H9 (cell line): ENCODE results near the gene MEGF9. TPM values are rescaled to one million over a fixed set of nuclear protein-coding genes. Genes with fewer than 3 reads are reported as not detected.

Source experiments
- DNase-seq: peaks from one replicate; pipeline ENCODE4 v3.0.0-alpha.2; 2017
- H2AFZ ChIP-seq: one replicate; pipeline ENCODE4 v1.6.1; 2013; ENCODE audit warnings: mild to moderate bottlenecking, low read length, control low read depth, moderate library complexity
- H2AK5ac ChIP-seq: 2 replicates; pipeline ENCODE4 v1.6.1; 2013; ENCODE audit warnings: low read length, control low read depth, mixed read lengths; ENCODE audit not compliant: insufficient read length
- H2BK120ac ChIP-seq: one replicate; pipeline ENCODE4 v1.6.1; 2013; ENCODE audit warnings: low read depth, mild to moderate bottlenecking, low read length, control low read depth, inconsistent platforms; ENCODE audit not compliant: poor library complexity, severe bottlenecking
- H2BK12ac ChIP-seq: 2 replicates; pipeline ENCODE4 v1.6.1; 2013; ENCODE audit warnings: low read length, control low read depth, mixed read lengths, low read depth; ENCODE audit not compliant: insufficient read length
- H2BK15ac ChIP-seq: 2 replicates; pipeline ENCODE4 v1.6.1; 2013; ENCODE audit warnings: low read depth, low read length, control low read depth
- H2BK20ac ChIP-seq: one replicate; pipeline ENCODE4 v1.6.1; 2013; ENCODE audit warnings: low read depth, mild to moderate bottlenecking, low read length, control low read depth, inconsistent platforms; ENCODE audit not compliant: poor library complexity, severe bottlenecking
- H2BK5ac ChIP-seq: 2 replicates; pipeline ENCODE4 v1.6.1; 2013; ENCODE audit warnings: low read length, control low read depth, mixed read lengths; ENCODE audit not compliant: insufficient read length
- H3K14ac ChIP-seq: 2 replicates; pipeline ENCODE4 v1.6.1; 2013; ENCODE audit warnings: low read length, control low read depth; ENCODE audit not compliant: insufficient read depth
- H3K18ac ChIP-seq: 2 replicates; pipeline ENCODE4 v1.6.1; 2013; ENCODE audit warnings: low read depth, mild to moderate bottlenecking, mixed read lengths, low read length, control low read depth; ENCODE audit not compliant: insufficient read length
- H3K23ac ChIP-seq: 2 replicates; pipeline ENCODE4 v1.6.1; 2013; ENCODE audit warnings: low read length, control low read depth, mixed read lengths, low read depth; ENCODE audit not compliant: insufficient read length
- H3K23me2 ChIP-seq: 2 replicates; pipeline ENCODE4 v1.6.1; 2013; ENCODE audit warnings: low read depth, mild to moderate bottlenecking, mixed read lengths, low read length, control low read depth; ENCODE audit not compliant: insufficient read length, poor library complexity, severe bottlenecking
- H3K27ac ChIP-seq: 2 replicates; pipeline ENCODE4 v1.5.1; 2013; ENCODE audit warnings: low read length, control low read depth, mixed read lengths, low read depth; ENCODE audit not compliant: insufficient read length
- H3K27me3 ChIP-seq: 2 replicates; pipeline ENCODE4 v1.6.1; 2013; ENCODE audit warnings: low read length, control low read depth, inconsistent platforms; ENCODE audit not compliant: insufficient read depth
- H3K4ac ChIP-seq: 2 replicates; pipeline ENCODE4 v1.6.1; 2013; ENCODE audit warnings: low read depth, mild to moderate bottlenecking, control low read depth, inconsistent platforms, low read length, moderate library complexity
- H3K4me1 ChIP-seq: 2 replicates; pipeline ENCODE4 v1.6.1; 2013; ENCODE audit warnings: low read length, control low read depth, inconsistent platforms; ENCODE audit not compliant: insufficient read depth
- H3K4me2 ChIP-seq: 2 replicates; pipeline ENCODE4 v1.6.1; 2013; ENCODE audit warnings: low read length, control low read depth, mixed read lengths; ENCODE audit not compliant: insufficient read length, insufficient read depth
- H3K56ac ChIP-seq: 2 replicates; pipeline ENCODE4 v1.6.1; 2013; ENCODE audit warnings: low read depth, mild to moderate bottlenecking, mixed read lengths, low read length, control low read depth; ENCODE audit not compliant: insufficient read length
- H3K79me1 ChIP-seq: 2 replicates; pipeline ENCODE4 v1.6.1; 2013; ENCODE audit warnings: low read depth, mild to moderate bottlenecking, moderate library complexity, low read length, control low read depth, inconsistent platforms; ENCODE audit not compliant: insufficient read depth, poor library complexity, severe bottlenecking
- H3K79me2 ChIP-seq: 2 replicates; pipeline ENCODE4 v1.6.1; 2013; ENCODE audit warnings: low read length, control low read depth, inconsistent platforms; ENCODE audit not compliant: insufficient read depth
- H3K9ac ChIP-seq: 2 replicates; pipeline ENCODE4 v1.6.1; 2013; ENCODE audit warnings: low read length, control low read depth, mixed read lengths; ENCODE audit not compliant: insufficient read length; ENCODE audit errors: extremely low read depth
- H3K9me3 ChIP-seq: one replicate; pipeline ENCODE4 v1.6.1; 2013; ENCODE audit warnings: low read depth, low read length, inconsistent platforms; ENCODE audit not compliant: control insufficient read depth
- H3T11ph ChIP-seq: one replicate; pipeline ENCODE4 v1.6.1; 2013; ENCODE audit warnings: mild to moderate bottlenecking, low read length, control low read depth, inconsistent platforms
- H4K20me1 ChIP-seq: one replicate; pipeline ENCODE4 v1.6.1; 2013; ENCODE audit not compliant: control insufficient read depth, insufficient read length, insufficient read depth
- H4K5ac ChIP-seq: 2 replicates; pipeline ENCODE4 v1.6.1; 2013; ENCODE audit warnings: low read depth, mild to moderate bottlenecking, mixed read lengths, low read length, control low read depth; ENCODE audit not compliant: insufficient read length
- H4K8ac ChIP-seq: replicated peaks from 2 replicates; pipeline ENCODE4 v1.6.1; 2013; ENCODE audit warnings: low read length, control low read depth, mixed read lengths, low read depth; ENCODE audit not compliant: insufficient read length
- H4K91ac ChIP-seq: 2 replicates; pipeline ENCODE4 v1.6.1; 2013; ENCODE audit warnings: low read depth, mild to moderate bottlenecking, moderate library complexity, mixed read lengths, low read length, control low read depth; ENCODE audit not compliant: insufficient read length
- H3K27ac Mint-ChIP-seq, 3 experiments: 2 replicates in 2 of 3; 3 replicates in 1 of 3; pipeline ENCODE4 v1.8.0; 2020 to 2021; ENCODE audit warnings: mixed read lengths in 3 of 3, mild to moderate bottlenecking in 1 of 3, moderate library complexity in 1 of 3
- H3K27me3 Mint-ChIP-seq: 2 replicates; pipeline ENCODE4 v1.8.0; 2021; ENCODE audit warnings: low read depth, mild to moderate bottlenecking, moderate library complexity, mixed read lengths
- H3K36me3 Mint-ChIP-seq, 3 experiments: 2 replicates in 2 of 3; 3 replicates in 1 of 3; pipeline ENCODE4 v1.8.0; 2020 to 2021; ENCODE audit warnings: low read depth in 3 of 3, mixed read lengths in 3 of 3; ENCODE audit not compliant: insufficient read depth in 1 of 3
- H3K4me1 Mint-ChIP-seq, 2 experiments: 2 replicates each; pipeline ENCODE4 v1.8.0; 2020; ENCODE audit warnings: mixed read lengths in 2 of 2
- H3K4me3 Mint-ChIP-seq, 2 experiments: 2 replicates in 1 of 2; 3 replicates in 1 of 2; pipeline ENCODE4 v1.8.0; 2020 to 2021; ENCODE audit warnings: mild to moderate bottlenecking in 2 of 2, mixed read lengths in 2 of 2, moderate library complexity in 1 of 2
- H3K9me3 Mint-ChIP-seq, 2 experiments: 2 replicates in 1 of 2; 3 replicates in 1 of 2; pipeline ENCODE4 v1.8.0; 2020; ENCODE audit warnings: mild to moderate bottlenecking in 2 of 2, mixed read lengths in 2 of 2, moderate library complexity in 1 of 2
- CTCF ChIP-seq: fragments of 200-600 bp; sonication (generic); conservative IDR thresholded peaks from 3 replicates; pipeline ENCODE4 v1.8.0; 2021; ENCODE audit warnings: antibody characterized with exemption, mild to moderate bottlenecking
- WGBS: extraction: QIAGEN DNeasy Blood & Tissue Kit; methylation state at CpG from one replicate; pipeline ENCODE4 v1.1.7; 2013; ENCODE audit warnings: missing lambda C conversion rate, low lambda C conversion rate, mixed read lengths; ENCODE audit not compliant: insufficient read length; ENCODE audit errors: extremely low coverage; 5-methylcytosine and 5-hydroxymethylcytosine counted together
- total RNA-seq: library from RNA; stranded (reverse); gene quantifications from 2 replicates; pipeline ENCODE4 v1.2.1, GENCODE V29; 2021

The MEGF9 gene
- total RNA-seq, 1 experiment from 2014 or later = 0.94 TPM

- H3K27ac Mint-ChIP-seq = no peak overlapping the region
- H3K27me3 ChIP-seq = no peaks in the 10 kb centered on the region
- no peak overlapping the region for H3K23ac ChIP-seq
- H3K4me1 ChIP-seq = no peaks in the 10 kb centered on the region
- H3K56ac ChIP-seq = no peak overlapping the region
- H2BK15ac ChIP-seq = no peak overlapping the region
- no peak overlapping the region for H2BK20ac ChIP-seq
- H2BK5ac ChIP-seq = no peak overlapping the region
- no peak overlapping the region for H4K5ac ChIP-seq
- H3K27ac ChIP-seq = no peak overlapping the region
- no peak overlapping the region for H3K4me3 Mint-ChIP-seq
- no peak overlapping the region for H3K4me2 ChIP-seq
- H3K4me1 Mint-ChIP-seq = peaks cover 6 to 20% of the 10 kb centered on the region in 2 experiments
- no peak overlapping the region for H2AFZ ChIP-seq
- H3K27me3 Mint-ChIP-seq = no peaks in the 10 kb centered on the region
- no peak overlapping the region for H3K9ac ChIP-seq
- H3K79me1 ChIP-seq = no peaks in the 10 kb centered on the region
- H4K91ac ChIP-seq = no peak overlapping the region
- H3K23me2 ChIP-seq = no peaks in the 10 kb centered on the region
- TF ChIP-seq CTCF = peak; percentile 92
- no peak overlapping the region for H3K14ac ChIP-seq
- no peak overlapping the region for H4K8ac ChIP-seq
- no peak overlapping the region for H2BK12ac ChIP-seq
- no peak overlapping the region for H2BK120ac ChIP-seq
- no peaks in the 10 kb centered on the region for H4K20me1 ChIP-seq
- H3K9me3 ChIP-seq = no peaks in the 10 kb centered on the region
- H2AK5ac ChIP-seq = no peak overlapping the region
- no peaks in the 10 kb centered on the region for H3K36me3 Mint-ChIP-seq
- H3K4ac ChIP-seq = no peak overlapping the region
- H3T11ph ChIP-seq = no peak overlapping the region
- no peaks in the 10 kb centered on the region for H3K9me3 Mint-ChIP-seq
- H3K18ac ChIP-seq = no peak overlapping the region
- DNase-seq = peak; percentile 34
- no peaks in the 10 kb centered on the region for H3K79me2 ChIP-seq
- WGBS = no CpG with 5 or more reads among the region's 8 CpGs
Measured at GRCh38 chr9:120619751-120620655, 94.3 kb downstream of the MEGF9 start.
